Activated naive CD4-positive, alpha-beta T cell treated with Interleukin-2 at 50 U/mL for 16 hours (primary cell): ENCODE measurements around the gene LYRM4.

Source experiments
- DNase-seq: peaks from one replicate; pipeline ENCODE4 v3.0.0-alpha.2; 2020

Gene LYRM4

GRCh38 chr6:5203546-5203945, 57.2 kb downstream of the LYRM4 start:
- DNase-seq: no peak

GRCh38 chr6:5202941-5203340, 57.8 kb downstream of the LYRM4 start:
- no peak for DNase-seq

- no peak for DNase-seq
Observed at GRCh38 chr6:5202206-5202605, 58.5 kb downstream of the LYRM4 start.

GRCh38 chr6:5201271-5201670, 59.5 kb downstream of the LYRM4 start:
- no peak for DNase-seq

GRCh38 chr6:5199702-5200101, 61.0 kb downstream of the LYRM4 start:
- no peak for DNase-seq

GRCh38 chr6:5199283-5199682, 61.5 kb downstream of the LYRM4 start:
- DNase-seq: no peak

- DNase-seq: no peak
Observed at GRCh38 chr6:5197084-5197483, 63.7 kb downstream of the LYRM4 start.

GRCh38 chr6:5192135-5192794, 68.5 kb downstream of the LYRM4 start:
- DNase-seq: no peak

- DNase-seq: no peak
Observed at GRCh38 chr6:5191722-5192121, 69.0 kb downstream of the LYRM4 start.

- no peak for DNase-seq
Observed at GRCh38 chr6:5191222-5191621, 69.5 kb downstream of the LYRM4 start.

GRCh38 chr6:5190507-5190906, 70.2 kb downstream of the LYRM4 start:
- no peak for DNase-seq

GRCh38 chr6:5188646-5189045, 72.1 kb downstream of the LYRM4 start:
- no peak for DNase-seq

GRCh38 chr6:5184878-5185277, 75.9 kb downstream of the LYRM4 start:
- no peak for DNase-seq

- no peak for DNase-seq
Observed at GRCh38 chr6:5184218-5184617, 76.5 kb downstream of the LYRM4 start.

- no peak for DNase-seq
Observed at GRCh38 chr6:5181510-5182317, 79.0 kb downstream of the LYRM4 start.

- no peak for DNase-seq
Observed at GRCh38 chr6:5180636-5181035, 80.1 kb downstream of the LYRM4 start.

- DNase-seq: no peak
Observed at GRCh38 chr6:5179917-5180316, 80.8 kb downstream of the LYRM4 start.

- no peak for DNase-seq
Observed at GRCh38 chr6:5178806-5179205, 81.9 kb downstream of the LYRM4 start.

GRCh38 chr6:5175635-5176034, 85.1 kb downstream of the LYRM4 start:
- DNase-seq: no peak

GRCh38 chr6:5174756-5175549, 85.8 kb downstream of the LYRM4 start:
- no peak for DNase-seq

- peak; percentile 25 for DNase-seq
Observed at GRCh38 chr6:5174244-5174643, 86.5 kb downstream of the LYRM4 start.

- no peak for DNase-seq
Observed at GRCh38 chr6:5173810-5174209, 86.9 kb downstream of the LYRM4 start.

- DNase-seq: no peak
Observed at GRCh38 chr6:5172897-5173474, 87.8 kb downstream of the LYRM4 start.
